ENCODE measurements around the gene PDE2A.

Gene PDE2A

GRCh38 chr11:72629266-72629665 is 45.0 kb downstream of the PDE2A start:
- no peak overlapping the region for H3K9ac ChIP-seq (ENCODE audit: low read length)
- H3K4me1 ChIP-seq (ENCODE audit: control insufficient read depth in 1 of 2, insufficient read depth in 2 of 2, low read length in 2 of 2): peaks cover 8 to 14% of the 10 kb centered on the region in 2 experiments
- H2BK120ac ChIP-seq (ENCODE audit: insufficient read depth, low read length, poor library complexity): no peak overlapping the region
- H3K18ac ChIP-seq (ENCODE audit: low read length): no peak overlapping the region
- H3K36me3 ChIP-seq (ENCODE audit: control insufficient read depth in 1 of 2, insufficient read depth in 2 of 2, low read length in 2 of 2): no peaks in the 10 kb centered on the region
- peaks cover 2% of the 10 kb centered on the region for H3K79me1 ChIP-seq (ENCODE audit: low read length)
- H3K27me3 ChIP-seq (ENCODE audit: insufficient read depth, low read length): no peaks in the 10 kb centered on the region
- no CpG with 5 or more reads among the region's 5 CpGs for WGBS (ENCODE audit: extremely low coverage, insufficient coverage, insufficient read length)
- no peak overlapping the region for H2AFZ ChIP-seq (ENCODE audit: insufficient read depth, low read length, poor library complexity)
- H4K8ac ChIP-seq (ENCODE audit: low read depth, low read length): no peak overlapping the region
- H3K23ac ChIP-seq (ENCODE audit: low read length): no peak overlapping the region
- no peak overlapping the region for H4K91ac ChIP-seq (ENCODE audit: low read depth, low read length)
- H3K4me3 ChIP-seq (ENCODE audit: low read depth, low read length): no peak overlapping the region
- H3K14ac ChIP-seq (ENCODE audit: low read length): no peak overlapping the region
- H4K12ac ChIP-seq (ENCODE audit: low read depth, low read length): no peak overlapping the region
- H2BK5ac ChIP-seq (ENCODE audit: low read depth, low read length, poor library complexity): no peak overlapping the region
- H3K27ac ChIP-seq (ENCODE audit: low read depth, low read length): no peak overlapping the region
- H3K4ac ChIP-seq (ENCODE audit: low read depth, low read length): no peak overlapping the region
- H2BK12ac ChIP-seq (ENCODE audit: low read length): no peak overlapping the region
- H3K9me3 ChIP-seq (ENCODE audit: insufficient read depth, low read depth, low read length): no peaks in the 10 kb centered on the region
- no peaks in the 10 kb centered on the region for H3K79me2 ChIP-seq (ENCODE audit: control insufficient read depth, insufficient read depth, low read length, poor library complexity)
- H2AK5ac ChIP-seq (ENCODE audit: low read length): no peak overlapping the region
- no peak for DNase-seq
- H3K4me2 ChIP-seq (ENCODE audit: low read length): no peak overlapping the region

- no peaks in the 10 kb centered on the region for H3K79me1 ChIP-seq (ENCODE audit: low read length)
- H2BK12ac ChIP-seq (ENCODE audit: low read length): no peak overlapping the region
- H4K91ac ChIP-seq (ENCODE audit: low read depth, low read length): no peak overlapping the region
- H3K18ac ChIP-seq (ENCODE audit: low read length): no peak overlapping the region
- no peak for DNase-seq
- WGBS (ENCODE audit: extremely low coverage, insufficient coverage, insufficient read length): no CpG with 5 or more reads among the region's 7 CpGs
- H3K4me3 ChIP-seq (ENCODE audit: low read depth, low read length): no peak overlapping the region
- no peaks in the 10 kb centered on the region for H3K27me3 ChIP-seq (ENCODE audit: insufficient read depth, low read length)
- H2BK5ac ChIP-seq (ENCODE audit: low read depth, low read length, poor library complexity): no peak overlapping the region
- no peak overlapping the region for H4K8ac ChIP-seq (ENCODE audit: low read depth, low read length)
- no peak overlapping the region for H2BK120ac ChIP-seq (ENCODE audit: insufficient read depth, low read length, poor library complexity)
- no peak overlapping the region for H3K27ac ChIP-seq (ENCODE audit: low read depth, low read length)
- no peaks in the 10 kb centered on the region for H3K9me3 ChIP-seq (ENCODE audit: insufficient read depth, low read depth, low read length)
- H3K9ac ChIP-seq (ENCODE audit: low read length): no peak overlapping the region
- H3K14ac ChIP-seq (ENCODE audit: low read length): no peak overlapping the region
- H4K12ac ChIP-seq (ENCODE audit: low read depth, low read length): no peak overlapping the region
- H3K23ac ChIP-seq (ENCODE audit: low read length): no peak overlapping the region
- H3K36me3 ChIP-seq (ENCODE audit: control insufficient read depth in 1 of 2, insufficient read depth in 2 of 2, low read length in 2 of 2): no peaks in the 10 kb centered on the region
- no peak overlapping the region for H3K4me2 ChIP-seq (ENCODE audit: low read length)
- H3K79me2 ChIP-seq (ENCODE audit: control insufficient read depth, insufficient read depth, low read length, poor library complexity): no peaks in the 10 kb centered on the region
- H2AK5ac ChIP-seq (ENCODE audit: low read length): no peak overlapping the region
- H2AFZ ChIP-seq (ENCODE audit: insufficient read depth, low read length, poor library complexity): no peak overlapping the region
- peaks cover 6 to 8% of the 10 kb centered on the region in 2 experiments for H3K4me1 ChIP-seq (ENCODE audit: control insufficient read depth in 1 of 2, insufficient read depth in 2 of 2, low read length in 2 of 2)
- H3K4ac ChIP-seq (ENCODE audit: low read depth, low read length): no peak overlapping the region
Measured at GRCh38 chr11:72627594-72628281, 46.5 kb downstream of the PDE2A start.

GRCh38 chr11:72626414-72626936 is 47.7 kb downstream of the PDE2A start:
- H2BK120ac ChIP-seq (ENCODE audit: insufficient read depth, low read length, poor library complexity): no peak overlapping the region
- no peaks in the 10 kb centered on the region for H3K9me3 ChIP-seq (ENCODE audit: insufficient read depth, low read depth, low read length)
- H3K36me3 ChIP-seq (ENCODE audit: control insufficient read depth in 1 of 2, insufficient read depth in 2 of 2, low read length in 2 of 2): no peaks in the 10 kb centered on the region
- no peaks in the 10 kb centered on the region for H3K27me3 ChIP-seq (ENCODE audit: insufficient read depth, low read length)
- no peak overlapping the region for H3K4me2 ChIP-seq (ENCODE audit: low read length)
- no peak overlapping the region for H3K18ac ChIP-seq (ENCODE audit: low read length)
- H3K23ac ChIP-seq (ENCODE audit: low read length): no peak overlapping the region
- no peak overlapping the region for H3K4ac ChIP-seq (ENCODE audit: low read depth, low read length)
- no peak overlapping the region for H4K8ac ChIP-seq (ENCODE audit: low read depth, low read length)
- H3K79me1 ChIP-seq (ENCODE audit: low read length): no peaks in the 10 kb centered on the region
- no peak for DNase-seq
- H3K4me3 ChIP-seq (ENCODE audit: low read depth, low read length): no peak overlapping the region
- no CpG with 5 or more reads among the region's 11 CpGs for WGBS (ENCODE audit: extremely low coverage, insufficient coverage, insufficient read length)
- H2AK5ac ChIP-seq (ENCODE audit: low read length): no peak overlapping the region
- H2BK12ac ChIP-seq (ENCODE audit: low read length): no peak overlapping the region
- H3K14ac ChIP-seq (ENCODE audit: low read length): no peak overlapping the region
- H3K9ac ChIP-seq (ENCODE audit: low read length): no peak overlapping the region
- H2AFZ ChIP-seq (ENCODE audit: insufficient read depth, low read length, poor library complexity): no peak overlapping the region
- no peak overlapping the region for H4K91ac ChIP-seq (ENCODE audit: low read depth, low read length)
- H2BK5ac ChIP-seq (ENCODE audit: low read depth, low read length, poor library complexity): no peak overlapping the region
- no peaks in the 10 kb centered on the region for H3K79me2 ChIP-seq (ENCODE audit: control insufficient read depth, insufficient read depth, low read length, poor library complexity)
- H3K4me1 ChIP-seq (ENCODE audit: control insufficient read depth in 1 of 2, insufficient read depth in 2 of 2, low read length in 2 of 2): no peaks in the 10 kb centered on the region
- no peak overlapping the region for H4K12ac ChIP-seq (ENCODE audit: low read depth, low read length)
- no peak overlapping the region for H3K27ac ChIP-seq (ENCODE audit: low read depth, low read length)

- Histone ChIP-seq H3K27ac (ENCODE audit: low read depth, low read length) (no peak overlapping the region), H3K4me1 (ENCODE audit: control insufficient read depth in 1 of 2, insufficient read depth in 2 of 2, low read length in 2 of 2) (no peaks in the 10 kb centered on the region), H3K4me2 (ENCODE audit: low read length) (no peak overlapping the region), H2BK12ac (ENCODE audit: low read length) (no peak overlapping the region), H3K9me3 (ENCODE audit: insufficient read depth, low read depth, low read length) (peaks cover 4% of the 10 kb centered on the region), H3K79me2 (ENCODE audit: control insufficient read depth, insufficient read depth, low read length, poor library complexity) (no peaks in the 10 kb centered on the region), H3K9ac (ENCODE audit: low read length) (no peak overlapping the region), H3K23ac (ENCODE audit: low read length) (no peak overlapping the region), H4K91ac (ENCODE audit: low read depth, low read length) (no peak overlapping the region), H3K36me3 (ENCODE audit: control insufficient read depth in 1 of 2, insufficient read depth in 2 of 2, low read length in 2 of 2) (no peaks in the 10 kb centered on the region), H2BK5ac (ENCODE audit: low read depth, low read length, poor library complexity) (no peak overlapping the region), H2AFZ (ENCODE audit: insufficient read depth, low read length, poor library complexity) (no peak overlapping the region), H2AK5ac (ENCODE audit: low read length) (no peak overlapping the region), H4K8ac (ENCODE audit: low read depth, low read length) (no peak overlapping the region), H3K27me3 (ENCODE audit: insufficient read depth, low read length) (no peaks in the 10 kb centered on the region), H3K14ac (ENCODE audit: low read length) (no peak overlapping the region), H3K18ac (ENCODE audit: low read length) (no peak overlapping the region), H4K12ac (ENCODE audit: low read depth, low read length) (no peak overlapping the region), H3K4ac (ENCODE audit: low read depth, low read length) (no peak overlapping the region), H3K4me3 (ENCODE audit: low read depth, low read length) (no peak overlapping the region), H3K79me1 (ENCODE audit: low read length) (no peaks in the 10 kb centered on the region), H2BK120ac (ENCODE audit: insufficient read depth, low read length, poor library complexity) (no peak overlapping the region)
- DNase-seq: no peak
- WGBS (ENCODE audit: extremely low coverage, insufficient coverage, insufficient read length): no CpG with 5 or more reads among the region's 20 CpGs
Measured at GRCh38 chr11:72625691-72626413, 48.4 kb downstream of the PDE2A start.
